ENCODE measurements around the gene RPL36.

DNA sequence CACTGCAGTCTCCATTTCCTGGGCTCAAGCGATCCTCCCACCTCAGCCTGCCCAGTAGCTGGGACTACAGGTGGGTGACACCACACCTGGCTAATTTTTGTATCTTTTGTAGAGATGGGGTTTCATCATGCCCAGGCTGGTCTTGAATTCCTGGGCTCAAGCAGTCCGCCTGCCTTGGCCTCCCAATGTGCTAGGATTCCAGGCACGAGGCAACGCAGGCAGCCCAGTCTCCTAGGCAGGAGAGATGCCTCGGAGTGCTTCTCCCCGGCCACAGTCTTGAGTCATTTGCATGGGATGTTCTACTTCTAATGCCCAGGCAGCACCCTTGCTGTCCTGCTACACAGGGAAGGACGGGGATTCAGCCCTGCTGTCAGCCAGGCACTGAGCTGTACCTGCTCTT lies 18.5 kb upstream of the RPL36 start:
- no peak for TF ChIP-seq EZH2 (IDR thresholded peaks at IDR 0.05; ENCODE audit: low read depth)
- TF ChIP-seq, protein P1, sequence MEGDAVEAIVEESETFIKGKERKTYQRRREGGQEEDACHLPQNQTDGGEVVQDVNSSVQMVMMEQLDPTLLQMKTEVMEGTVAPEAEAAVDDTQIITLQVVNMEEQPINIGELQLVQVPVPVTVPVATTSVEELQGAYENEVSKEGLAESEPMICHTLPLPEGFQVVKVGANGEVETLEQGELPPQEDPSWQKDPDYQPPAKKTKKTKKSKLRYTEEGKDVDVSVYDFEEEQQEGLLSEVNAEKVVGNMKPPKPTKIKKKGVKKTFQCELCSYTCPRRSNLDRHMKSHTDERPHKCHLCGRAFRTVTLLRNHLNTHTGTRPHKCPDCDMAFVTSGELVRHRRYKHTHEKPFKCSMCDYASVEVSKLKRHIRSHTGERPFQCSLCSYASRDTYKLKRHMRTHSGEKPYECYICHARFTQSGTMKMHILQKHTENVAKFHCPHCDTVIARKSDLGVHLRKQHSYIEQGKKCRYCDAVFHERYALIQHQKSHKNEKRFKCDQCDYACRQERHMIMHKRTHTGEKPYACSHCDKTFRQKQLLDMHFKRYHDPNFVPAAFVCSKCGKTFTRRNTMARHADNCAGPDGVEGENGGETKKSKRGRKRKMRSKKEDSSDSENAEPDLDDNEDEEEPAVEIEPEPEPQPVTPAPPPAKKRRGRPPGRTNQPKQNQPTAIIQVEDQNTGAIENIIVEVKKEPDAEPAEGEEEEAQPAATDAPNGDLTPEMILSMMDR (conservative IDR thresholded peaks at IDR 0.05), result no peak
